Myocyte (in vitro differentiated cells): ENCODE measurements around the gene COBLL1. TPM values are rescaled to one million over a fixed set of nuclear protein-coding genes. Genes with fewer than 3 reads are reported as not detected.
"Not testable (repeated sequence)": the region's sequence is repeated elsewhere in the genome, so short reads cannot be mapped to it uniquely, and the experiment has no call there.

Experiments
- DNase-seq: peaks from one replicate; pipeline ENCODE4 v3.0.0-alpha.2; 2012; ENCODE audit warnings: low read depth
- total RNA-seq: library from RNA; depleted of rRNA; stranded (reverse); fragments of >200 nt; gene quantifications from 2 replicates; pipeline ENCODE4 v1.2.3, GENCODE V29; 2014

The COBLL1 gene
- total RNA-seq, 1 donor from 2014 or later, result 5.6 TPM

- DNase-seq, result peak; percentile 44
Measured at GRCh38 chr2:164719996-164720941, 121.4 kb downstream of the COBLL1 start.

DNA sequence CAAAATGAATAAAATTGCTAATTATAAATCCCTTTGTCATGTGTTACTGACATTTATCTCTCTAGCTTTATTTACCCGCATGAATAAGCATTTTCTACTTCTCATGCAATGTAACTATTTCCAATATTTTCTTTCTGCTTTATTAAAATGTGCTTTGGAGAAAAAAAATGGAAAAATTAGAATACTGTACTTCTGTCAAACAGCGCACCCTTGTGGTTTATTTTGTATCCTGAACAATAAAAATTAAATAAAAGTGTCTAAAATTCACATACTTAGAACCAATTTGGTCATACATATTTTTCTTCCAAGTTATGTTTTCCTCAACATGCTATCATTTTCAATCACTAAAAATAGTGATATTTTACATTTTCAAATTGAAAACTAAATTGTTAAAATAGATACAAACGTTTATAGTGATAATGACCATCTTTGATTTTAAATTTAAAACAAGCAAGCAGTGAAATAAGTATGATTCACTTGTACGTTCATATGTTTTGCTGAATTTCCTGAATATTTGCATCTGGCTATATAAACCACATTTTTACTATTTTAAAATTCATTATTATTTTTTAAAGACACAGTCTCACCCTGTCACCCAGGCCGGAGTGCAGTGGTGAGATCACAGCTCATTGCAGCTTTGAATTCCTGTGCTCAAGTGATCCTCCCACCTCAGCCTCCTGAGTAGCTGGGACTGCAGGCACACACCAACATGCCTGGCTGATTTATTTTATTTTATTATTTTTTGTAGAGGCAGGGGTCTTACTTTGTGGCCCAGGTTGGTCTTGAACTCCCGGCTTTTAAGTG lies 124.4 kb downstream of the COBLL1 start:
- peak; percentile 60 for DNase-seq

GRCh38 chr2:164714471-164714870 lies 127.2 kb downstream of the COBLL1 start:
- DNase-seq, result no peak

GRCh38 chr2:164711766-164712138 lies 129.9 kb downstream of the COBLL1 start:
- DNase-seq, result no peak

DNA sequence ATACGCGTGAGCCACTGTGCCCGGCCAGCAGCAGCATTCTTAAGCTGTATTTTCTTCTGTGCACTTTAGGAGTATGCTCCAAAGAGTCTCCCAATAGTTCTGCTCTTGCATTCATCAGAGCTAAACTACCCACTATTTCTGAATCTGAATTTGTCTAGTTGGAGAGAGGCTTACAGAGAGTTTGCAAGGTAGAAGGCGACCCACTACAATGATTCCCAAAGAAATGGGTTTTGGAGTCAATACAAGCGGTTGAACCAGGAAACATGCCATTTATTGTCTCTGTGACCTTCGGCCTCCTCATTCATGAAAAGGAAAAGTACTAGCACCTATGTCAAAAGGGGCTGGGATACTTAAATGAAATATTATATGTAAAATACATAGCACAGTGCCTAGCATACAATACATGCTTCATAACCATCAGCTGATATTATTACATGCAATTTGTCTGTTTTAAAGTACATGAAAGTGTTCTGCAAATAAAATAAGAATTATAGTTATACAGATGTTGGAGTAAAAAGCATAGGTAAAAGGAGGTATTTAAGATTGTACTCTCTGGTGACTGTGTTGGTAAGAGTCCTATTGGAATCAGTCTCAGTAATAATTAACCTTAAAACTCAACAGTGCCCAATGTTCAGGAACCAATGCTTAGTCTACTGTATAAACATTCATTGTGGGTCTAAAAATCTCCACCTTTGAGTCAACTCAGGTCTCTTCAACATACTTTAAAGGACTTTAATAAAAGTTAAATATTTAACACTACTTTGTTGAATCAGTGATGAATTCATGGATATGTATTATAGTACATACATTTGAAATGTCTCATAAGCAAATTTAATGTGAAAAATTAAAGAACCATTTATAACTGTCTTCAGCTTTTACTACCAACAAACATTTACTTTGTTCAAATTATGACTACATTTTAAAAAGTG lies 130.5 kb downstream of the COBLL1 start:
- no peak for DNase-seq

GRCh38 chr2:164710252-164710836 lies 131.3 kb downstream of the COBLL1 start:
- DNase-seq, result not testable (repeated sequence)

DNA sequence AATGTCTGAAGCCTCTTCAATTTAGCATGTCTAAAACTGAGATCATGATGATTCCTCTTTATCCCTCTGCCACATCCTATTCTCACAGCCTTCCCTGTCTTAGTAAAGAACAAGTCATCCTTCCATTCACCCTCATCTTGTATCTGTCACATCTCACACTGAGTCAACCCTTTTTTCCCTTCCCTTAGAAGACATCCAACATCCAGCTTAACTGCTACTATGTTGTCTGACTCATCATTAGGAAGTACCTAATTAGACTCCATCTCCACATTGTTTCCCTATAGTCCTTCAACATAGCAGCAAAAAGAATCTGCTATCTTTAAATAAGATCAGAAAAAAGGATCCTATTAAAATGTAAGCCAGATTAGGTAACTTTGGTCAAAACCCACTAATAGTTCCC lies 135.1 kb downstream of the COBLL1 start:
- DNase-seq, result no peak

GRCh38 chr2:164705412-164706167 lies 136.0 kb downstream of the COBLL1 start:
- DNase-seq, result no peak

DNA sequence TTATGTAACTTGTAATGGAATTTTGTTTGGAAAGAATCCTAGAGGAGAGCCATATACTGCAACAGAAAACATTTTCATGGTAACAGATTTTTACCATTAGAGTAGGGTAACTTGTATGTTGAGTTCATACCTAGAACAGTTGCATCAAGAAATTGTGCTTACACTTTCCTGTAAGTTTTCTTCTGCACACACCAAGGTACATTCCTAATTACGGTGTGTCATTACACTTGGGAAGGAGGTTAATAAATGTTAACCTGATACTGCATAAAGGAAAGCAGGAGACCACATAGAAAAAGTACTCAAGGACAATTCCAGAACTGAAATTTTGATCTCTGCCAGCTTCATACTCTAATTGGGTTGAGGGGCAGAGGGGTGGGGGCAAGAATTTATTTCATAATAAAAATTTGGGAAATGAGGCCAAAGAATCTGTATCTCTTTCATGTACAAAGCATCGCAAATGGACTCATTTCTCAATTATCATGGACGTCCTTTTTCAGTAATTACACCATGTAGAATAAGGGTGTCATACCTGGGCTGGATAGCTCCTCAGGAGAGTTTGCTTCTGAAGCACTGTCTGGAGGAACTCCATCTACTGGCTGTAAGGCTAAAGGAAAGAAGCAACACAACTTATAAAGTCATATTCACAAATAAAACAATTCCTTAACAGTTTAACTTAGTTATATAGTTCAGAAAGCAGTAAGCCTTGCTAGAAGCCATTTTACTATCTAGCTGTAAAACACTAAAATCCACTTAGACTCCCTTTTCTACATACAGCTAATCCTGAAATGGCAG lies 137.5 kb downstream of the COBLL1 start:
- DNase-seq, result no peak

DNA sequence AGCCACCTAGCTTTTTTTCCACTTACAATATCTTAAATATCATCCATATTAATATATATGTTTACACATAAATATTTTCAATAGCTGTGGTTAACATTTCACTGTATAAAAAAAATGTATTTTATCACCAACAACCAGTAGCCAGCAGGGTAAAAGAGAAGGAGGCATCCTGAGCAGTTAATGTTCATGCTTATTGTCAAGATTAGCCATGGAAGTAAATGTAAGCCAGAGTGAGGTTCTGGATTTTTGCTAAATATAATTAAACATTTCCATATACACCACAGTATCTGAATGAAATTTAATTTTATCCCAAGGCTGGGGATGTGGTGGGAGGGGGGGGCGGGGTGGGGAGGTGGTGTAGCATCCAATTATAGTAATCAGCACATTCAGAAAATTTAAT lies 140.1 kb downstream of the COBLL1 start:
- no peak for DNase-seq

GRCh38 chr2:164700390-164700789 lies 141.2 kb downstream of the COBLL1 start:
- no peak for DNase-seq

- peak; percentile 33 for DNase-seq
Measured at GRCh38 chr2:164697688-164698461, 143.7 kb downstream of the COBLL1 start.

- no peak for DNase-seq
Measured at GRCh38 chr2:164696634-164697033, 145.0 kb downstream of the COBLL1 start.

DNA sequence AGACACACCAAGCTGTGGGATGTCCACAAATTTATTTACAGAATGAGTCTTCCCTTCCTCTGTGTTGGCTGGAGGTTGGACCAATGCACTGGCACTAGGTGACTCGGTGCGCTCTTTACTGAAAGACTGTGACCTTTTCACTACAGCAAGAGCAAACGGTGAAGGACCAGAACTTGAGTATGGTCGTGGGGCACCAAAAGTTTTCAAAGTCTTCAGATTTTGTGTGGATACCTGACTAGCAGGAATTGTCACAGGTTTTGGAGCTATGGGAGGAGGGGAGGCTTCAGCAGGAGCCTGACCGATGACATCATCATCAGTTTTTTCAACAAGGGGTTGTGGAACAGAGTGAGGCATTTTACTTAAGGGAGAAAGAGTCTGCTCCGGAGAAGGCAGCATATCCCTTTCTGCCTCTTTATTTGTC lies 147.3 kb downstream of the COBLL1 start:
- DNase-seq, result no peak

DNA sequence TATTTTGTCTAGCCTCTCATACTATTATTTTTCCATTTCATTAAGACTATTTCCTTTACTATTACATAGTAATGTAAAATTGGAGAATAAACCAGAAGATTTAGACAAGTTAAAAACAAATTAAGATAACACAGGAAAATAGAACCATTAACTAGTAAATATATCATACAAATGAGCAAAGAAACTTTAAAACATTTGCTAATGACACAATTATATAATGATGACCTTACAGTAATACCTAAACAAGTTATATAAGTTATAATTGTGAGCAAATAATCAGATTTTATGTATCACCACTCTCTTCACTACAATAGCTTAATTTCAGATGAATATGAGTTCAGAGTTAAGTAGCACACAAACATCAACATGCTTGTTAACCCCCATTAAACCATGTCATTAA lies 147.8 kb downstream of the COBLL1 start:
- no peak for DNase-seq

- no peak for DNase-seq
Measured at GRCh38 chr2:164693390-164693789, 148.2 kb downstream of the COBLL1 start.

- no peak for DNase-seq
Measured at GRCh38 chr2:164692958-164693357, 148.7 kb downstream of the COBLL1 start.

- DNase-seq, result peak; percentile 34
Measured at GRCh38 chr2:164692114-164692513, 149.5 kb downstream of the COBLL1 start.
